ENCODE results near the gene CXCR5.

The CXCR5 gene

DNA sequence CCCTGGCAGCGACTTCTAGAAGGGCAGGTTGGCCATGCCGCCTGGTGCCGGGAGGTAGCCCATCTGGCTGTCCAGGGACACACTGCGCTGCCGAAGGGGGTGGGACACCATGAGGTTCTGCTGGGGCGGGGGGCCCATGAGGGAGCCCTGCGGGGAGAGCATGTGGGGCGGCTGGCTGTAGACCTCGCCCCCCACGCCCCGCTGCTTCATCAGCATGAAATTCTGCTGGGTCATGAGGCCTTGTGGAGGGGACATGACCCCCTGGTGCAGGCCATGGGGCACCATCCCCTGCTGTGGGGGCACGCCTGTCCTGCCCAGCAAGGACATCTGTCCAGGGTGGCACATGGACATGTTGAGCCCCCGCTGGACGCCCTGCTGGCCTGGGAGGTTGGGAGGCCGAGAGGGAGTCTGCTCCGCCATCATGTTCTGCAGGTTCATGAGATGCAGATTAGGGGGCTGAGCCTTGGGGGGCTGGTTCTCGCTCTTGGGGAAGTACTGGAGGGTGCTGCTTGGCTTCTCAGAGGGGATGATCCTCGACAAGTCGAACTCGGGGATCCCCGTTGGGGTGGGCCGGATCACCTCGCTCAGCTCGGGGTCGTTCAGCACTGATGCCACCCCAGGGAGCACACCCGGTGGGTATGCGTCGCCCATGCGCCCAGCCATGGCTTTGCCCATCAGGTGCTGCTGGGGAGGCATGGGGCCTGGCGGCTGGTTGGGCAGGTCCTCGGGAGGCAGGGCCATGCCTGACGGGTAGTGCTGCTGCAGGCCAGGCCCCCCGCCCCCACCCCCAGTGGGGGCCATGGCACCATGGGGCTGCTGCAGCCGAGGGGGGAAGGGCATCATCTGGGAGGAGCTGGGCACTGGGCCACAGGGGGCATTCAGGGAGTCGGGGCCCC is 15.0 kb downstream of the CXCR5 start:
- no peak for DNase-seq (ENCODE audit: low read depth)

DNA sequence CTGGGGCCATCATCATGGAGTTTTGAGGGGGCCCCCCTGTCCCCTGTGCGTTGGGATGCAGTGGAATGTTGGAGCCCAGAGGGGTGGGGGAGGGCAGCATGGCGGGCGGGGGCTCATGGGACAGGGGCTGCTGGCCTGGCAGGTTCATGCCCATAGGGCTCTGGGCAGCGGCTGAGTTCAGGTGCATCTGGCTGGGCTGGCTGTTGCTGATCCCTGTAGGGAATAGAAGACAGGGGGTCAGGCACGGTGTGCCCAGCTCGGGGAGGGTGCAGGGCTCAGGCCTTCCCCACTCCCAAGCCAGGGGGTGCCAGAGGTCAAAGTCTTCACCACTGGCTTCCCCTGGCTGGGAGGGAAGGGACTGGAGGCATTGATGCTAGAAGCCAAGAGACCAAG is 15.6 kb downstream of the CXCR5 start:
- DNase-seq (ENCODE audit: low read depth) = no peak

DNA sequence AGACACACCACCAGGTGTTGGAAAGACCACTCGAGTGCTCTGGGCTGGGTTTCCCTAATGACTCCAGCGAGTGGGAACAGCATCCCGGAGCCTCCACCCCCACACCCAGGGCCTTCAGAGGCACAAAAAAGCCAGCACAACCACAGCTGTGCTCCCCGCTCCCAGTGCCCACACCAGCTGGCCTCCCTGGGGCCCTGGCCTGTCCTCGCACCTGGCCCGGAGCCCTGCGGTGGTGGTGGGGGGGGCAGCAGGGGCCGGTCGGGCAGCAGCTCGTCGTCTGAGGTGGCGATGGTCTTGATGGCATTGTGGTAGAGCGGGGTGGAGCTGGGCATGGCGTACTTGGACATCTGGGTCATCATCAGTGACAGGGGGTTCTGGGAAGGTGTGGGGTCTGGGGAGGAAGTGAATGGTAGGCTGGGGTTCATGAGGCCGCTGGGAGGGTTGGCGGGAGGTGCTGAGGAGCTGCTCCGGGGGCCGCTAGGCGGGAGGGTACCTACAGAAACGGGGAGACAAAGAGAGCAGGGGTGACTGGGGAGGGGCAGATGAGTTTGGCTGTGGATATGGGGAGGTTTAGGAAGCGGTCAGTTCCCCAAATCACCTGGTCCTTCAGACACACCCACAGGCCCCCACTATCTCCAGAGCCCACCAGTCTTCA is 16.1 kb downstream of the CXCR5 start:
- DNase-seq (ENCODE audit: low read depth) = no peak

DNA sequence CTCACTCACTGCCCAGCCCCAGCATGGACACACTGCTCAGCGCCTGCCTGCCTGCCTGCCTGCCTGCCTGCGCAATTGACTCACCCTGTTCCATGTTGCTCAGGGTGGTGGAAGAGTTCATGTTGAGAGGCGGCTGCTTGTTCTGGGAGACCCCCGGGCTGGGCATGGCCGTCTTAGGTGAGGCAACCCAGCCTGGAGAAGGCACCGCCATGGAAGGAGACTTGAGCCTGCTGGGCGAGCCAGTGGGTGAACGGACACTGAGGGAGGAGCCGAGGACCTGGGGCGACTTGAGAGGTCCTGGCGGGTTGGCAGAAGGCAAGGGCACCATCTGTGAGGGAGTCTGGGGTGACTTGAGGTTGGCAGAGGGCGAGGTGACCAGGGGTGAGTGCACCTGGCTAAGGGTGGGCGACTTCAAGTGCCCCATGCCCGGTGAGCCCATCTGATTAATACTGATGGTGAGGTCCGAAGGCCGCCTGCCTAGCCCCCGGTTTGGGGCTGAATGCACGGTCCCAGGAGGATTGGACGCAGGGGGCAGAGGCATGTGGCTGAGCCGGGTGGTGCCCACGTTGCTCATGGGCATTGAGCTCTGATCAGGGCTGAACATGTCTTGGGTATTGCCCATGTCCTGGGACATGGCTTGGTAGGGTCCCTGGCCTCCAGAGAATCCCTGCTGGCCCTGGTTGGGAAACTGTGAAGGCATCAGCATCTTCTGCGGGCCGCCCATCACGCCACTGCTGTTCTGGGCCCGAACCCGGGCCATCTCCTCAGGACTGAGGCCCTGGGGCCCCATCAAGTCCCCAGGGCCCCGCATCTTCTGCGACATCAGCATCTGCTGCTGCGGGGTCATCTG is 17.1 kb downstream of the CXCR5 start:
- no peak for DNase-seq (ENCODE audit: low read depth)

DNA sequence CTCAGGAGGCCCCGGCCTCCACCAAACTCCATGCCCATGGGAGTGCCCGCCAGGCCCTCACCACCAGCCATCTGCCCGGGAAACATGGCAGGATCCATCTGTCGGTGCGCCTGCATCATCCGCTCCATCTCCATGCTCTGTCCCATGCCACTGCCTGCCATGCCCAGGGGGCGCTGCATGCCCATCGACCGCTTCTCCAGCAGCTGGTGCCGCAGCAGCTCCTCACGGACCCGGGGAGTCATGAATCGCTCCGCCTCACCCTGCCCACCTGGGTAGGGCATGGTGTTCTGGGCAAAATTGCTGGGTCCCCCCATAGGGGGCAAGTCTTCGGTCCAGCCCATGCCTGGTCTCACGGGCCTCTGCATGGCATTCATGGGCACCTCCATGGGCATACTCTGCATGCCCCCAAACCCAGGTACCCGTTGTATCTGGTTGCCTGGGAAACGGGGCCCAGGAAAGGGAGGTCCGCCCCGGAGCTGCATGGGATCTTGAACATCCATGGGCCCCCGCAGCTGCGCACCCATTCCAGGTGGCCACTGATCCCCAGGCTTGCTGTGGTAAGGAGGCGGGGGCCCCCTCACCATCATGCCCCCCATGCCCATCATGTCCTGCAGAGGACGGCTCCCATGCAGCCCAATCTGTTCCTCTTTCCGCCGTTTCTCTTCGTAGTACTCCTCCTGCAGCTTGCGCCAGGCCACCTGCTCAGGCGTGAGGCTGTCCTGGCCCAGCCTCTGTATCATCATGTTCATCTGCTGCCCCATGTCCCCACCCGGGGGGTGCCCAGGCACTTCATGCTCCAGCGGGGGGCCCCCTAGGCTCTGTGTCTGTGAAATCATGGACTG is 18.0 kb downstream of the CXCR5 start:
- no peak for DNase-seq (ENCODE audit: low read depth)

DNA sequence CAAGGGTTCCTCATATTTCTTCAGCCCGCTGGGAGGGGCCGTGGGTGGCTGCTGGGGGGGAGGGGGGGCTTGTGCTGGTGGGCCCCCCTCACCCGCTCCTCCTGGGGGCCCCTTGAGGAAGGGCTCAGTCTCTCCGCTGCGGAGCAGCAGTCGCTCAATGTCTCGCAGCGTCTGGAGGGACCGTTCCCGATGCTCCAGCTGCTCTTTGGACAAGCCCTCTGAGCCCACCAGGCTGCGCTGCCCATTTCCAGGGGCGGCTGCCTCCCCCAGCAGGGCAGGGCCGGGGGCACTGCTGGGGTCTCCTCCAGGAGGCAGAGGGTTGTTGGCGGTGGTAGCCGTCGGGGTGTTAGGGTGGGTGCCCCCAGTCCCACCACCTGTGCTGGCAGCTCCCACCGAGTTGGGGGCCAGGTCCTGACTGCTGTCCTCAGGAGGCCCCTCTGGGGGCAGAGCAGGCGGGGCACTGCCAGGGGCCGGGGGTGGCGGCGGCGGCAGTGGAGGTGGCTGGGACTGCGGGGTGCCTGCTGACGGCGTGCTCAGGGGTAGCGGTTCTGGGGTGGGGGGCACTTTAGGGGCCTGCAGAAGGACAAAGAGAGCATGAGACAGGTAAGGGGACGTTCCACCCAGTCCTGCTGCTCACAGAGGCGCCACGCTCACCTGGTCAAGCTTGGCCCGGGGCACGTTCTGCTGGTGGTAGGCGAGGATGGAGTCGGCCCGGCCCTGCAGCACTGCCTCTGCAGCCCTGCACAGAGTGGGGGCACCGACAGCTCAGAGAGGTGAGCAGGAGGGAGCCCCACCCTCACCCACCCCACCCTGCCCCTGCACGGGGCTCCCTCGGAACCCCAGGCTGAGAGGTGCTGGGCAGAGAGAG is 18.9 kb downstream of the CXCR5 start:
- no peak for DNase-seq (ENCODE audit: low read depth)

DNA sequence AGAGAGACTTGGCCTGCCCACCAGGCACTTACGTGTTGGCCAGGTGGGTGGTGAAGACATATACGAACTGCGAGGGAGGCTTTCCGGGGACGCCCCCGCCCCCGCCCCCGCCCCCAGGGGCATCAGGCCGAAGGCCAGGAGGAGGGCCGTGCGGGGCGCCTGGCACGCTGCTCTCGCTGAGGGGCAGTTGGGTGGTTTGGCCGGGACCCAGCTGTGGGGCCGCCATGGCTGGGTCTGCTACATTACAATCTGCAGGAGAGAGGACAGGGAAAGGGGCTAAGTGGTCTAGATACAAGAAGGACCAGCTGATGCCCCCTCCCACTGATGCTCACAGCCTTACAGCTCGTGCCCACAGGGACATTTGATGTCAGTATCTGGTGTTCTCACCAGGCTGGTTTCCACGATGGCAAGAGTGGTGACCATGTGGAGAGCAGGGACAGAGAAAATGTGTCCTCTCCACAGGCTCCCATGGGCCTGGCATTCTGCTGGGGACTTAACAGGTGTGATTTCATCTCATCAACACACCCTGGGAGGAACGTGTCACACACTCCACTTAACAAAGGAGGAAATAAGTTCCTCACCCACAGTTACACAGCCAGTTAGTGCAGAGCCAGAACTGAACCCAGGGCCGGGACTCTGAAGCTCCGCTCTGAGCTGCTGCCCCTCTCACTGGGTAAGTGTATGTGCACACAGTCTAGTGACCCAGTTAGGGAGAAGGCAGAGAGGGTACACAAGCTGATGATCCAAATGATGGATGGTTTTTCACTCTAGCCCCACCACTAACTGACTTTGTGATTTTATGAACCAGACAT is 19.7 kb downstream of the CXCR5 start:
- no peak for DNase-seq (ENCODE audit: low read depth)

DNA sequence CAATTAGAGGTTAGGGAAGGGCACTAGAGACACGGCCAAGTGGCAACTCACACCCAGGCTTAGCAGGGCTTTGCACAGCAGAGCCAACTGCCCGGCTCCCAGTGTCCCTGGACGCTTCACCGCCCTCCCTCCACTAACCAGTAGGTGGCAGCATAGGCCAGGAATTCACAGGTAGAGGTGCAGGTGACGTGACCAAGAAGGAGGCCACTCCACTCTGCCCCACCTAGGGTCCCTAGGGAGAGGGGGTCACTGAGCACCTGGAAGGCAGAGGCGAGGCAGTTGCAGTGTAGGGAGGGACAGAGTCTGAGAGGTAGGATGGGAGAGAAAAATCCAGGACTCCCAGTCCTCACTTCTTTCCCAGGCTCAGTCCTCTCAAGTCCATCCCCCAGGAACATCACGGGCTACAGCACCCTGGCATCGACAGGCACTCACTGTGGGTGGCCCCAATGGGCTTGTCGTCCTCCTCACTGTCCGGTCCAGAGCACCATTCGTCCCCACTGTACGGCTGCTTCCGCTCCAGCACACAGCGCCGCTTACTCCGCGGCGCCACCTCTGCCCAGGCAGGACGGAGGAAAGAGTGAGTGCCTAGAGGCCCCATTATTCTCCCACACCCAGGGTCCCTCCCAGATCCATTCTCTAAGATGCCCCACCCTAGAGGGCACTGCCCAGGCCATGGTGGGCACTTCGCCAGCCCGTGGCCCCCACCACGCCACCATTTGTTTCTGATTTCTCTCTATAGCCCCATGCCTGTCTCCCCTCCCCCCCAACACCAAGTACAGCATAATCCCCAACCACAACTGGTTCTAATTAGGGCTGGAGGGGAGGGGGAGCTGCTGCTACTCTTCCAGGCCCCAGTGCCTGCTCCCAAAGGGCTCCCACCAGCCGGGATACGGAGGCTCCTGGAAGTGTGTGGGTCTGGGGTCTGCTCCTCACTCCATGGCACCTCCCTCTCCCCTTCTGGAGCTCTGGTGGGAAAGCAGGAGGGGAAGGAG is 23.7 kb downstream of the CXCR5 start:
- no peak for DNase-seq (ENCODE audit: low read depth)

DNA sequence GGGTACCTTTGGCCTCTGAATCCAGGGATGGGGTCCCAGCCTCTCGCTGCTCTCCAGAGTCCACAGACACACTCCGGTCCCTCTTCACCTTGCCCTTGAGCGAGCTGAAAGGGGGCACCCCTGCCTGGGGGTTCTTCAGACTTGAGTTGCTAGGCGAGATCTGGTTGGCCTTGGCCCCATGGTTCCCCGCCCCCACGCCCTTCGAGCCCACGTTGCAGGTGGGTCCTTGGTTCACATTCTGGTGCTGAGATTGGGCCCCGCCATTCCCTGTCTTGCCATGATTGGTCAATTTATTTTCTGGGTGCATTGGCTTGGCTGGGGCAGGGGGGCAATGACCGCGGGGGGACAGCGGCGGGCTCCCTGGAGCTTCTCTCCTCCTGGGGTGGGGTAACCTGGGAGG is 24.6 kb downstream of the CXCR5 start:
- DNase-seq (ENCODE audit: low read depth) = no peak

DNA sequence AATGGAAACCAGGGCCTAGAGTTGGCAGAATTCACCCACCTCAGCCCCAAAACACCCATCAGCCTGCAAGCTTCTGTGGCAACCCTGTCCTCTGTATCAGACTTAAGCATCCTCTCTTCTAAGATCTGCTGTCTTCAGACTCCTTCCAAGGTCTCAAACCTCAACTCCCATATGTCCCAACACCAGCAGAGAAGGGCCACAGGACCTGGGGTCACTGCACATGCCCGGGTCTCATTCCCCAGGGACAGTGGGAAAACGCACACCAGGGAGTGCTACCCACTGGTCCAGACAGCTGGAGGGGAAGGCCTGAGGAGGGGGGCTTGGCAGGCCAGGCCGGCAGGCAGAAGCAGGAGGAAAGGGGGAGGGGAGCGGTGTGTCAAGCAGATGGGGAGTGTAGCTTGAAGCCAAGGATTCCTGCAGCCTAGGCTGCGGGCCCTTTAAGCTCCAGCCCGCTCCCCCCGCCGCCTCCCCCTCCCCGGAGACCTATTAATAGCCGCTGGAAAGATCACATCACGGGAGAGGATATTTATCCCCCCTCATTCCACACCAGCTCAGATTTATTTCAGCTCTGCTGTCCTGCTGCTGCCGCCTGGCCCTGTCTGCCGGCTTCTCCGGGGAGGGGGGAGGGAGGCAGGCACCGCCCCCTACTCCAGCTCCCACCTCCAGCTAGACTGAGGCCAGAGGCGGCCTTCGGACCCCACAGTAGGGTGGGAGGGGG is 25.4 kb downstream of the CXCR5 start:
- DNase-seq (ENCODE audit: low read depth) = peak; percentile 92

DNA sequence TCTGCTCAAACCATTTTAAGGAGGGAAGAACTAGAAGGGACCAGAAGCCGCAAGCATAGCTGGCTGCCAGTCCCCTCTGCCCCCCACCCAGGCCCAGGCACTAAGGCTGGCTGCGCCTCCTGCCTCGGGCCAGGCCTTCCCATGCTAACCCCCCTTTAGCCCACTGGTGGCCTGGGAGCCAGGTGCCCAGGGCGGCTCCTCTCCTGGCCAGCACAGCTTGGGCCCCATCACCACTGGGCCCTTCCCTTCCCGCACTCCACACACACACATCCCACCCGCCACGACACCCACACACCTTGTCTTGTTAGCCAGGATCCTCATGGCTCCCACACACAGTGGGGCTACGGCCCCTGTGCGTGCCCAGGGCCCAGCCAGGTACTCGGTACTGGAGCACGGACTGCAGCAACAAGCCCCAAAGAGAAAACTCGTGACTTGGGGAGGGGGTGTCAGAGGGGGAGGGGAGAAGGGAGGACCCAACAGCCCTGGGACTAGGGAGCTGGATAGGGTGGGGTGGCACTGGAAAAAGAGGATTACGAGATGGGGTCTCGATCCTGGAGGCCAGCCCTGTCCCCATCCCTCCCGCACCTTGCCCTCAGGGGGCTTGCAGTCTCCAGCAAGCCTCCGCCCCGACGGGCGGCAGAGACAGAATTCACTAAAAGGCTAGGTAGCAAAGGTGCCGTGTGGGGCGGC is 26.1 kb downstream of the CXCR5 start:
- DNase-seq (ENCODE audit: low read depth) = no peak

DNA sequence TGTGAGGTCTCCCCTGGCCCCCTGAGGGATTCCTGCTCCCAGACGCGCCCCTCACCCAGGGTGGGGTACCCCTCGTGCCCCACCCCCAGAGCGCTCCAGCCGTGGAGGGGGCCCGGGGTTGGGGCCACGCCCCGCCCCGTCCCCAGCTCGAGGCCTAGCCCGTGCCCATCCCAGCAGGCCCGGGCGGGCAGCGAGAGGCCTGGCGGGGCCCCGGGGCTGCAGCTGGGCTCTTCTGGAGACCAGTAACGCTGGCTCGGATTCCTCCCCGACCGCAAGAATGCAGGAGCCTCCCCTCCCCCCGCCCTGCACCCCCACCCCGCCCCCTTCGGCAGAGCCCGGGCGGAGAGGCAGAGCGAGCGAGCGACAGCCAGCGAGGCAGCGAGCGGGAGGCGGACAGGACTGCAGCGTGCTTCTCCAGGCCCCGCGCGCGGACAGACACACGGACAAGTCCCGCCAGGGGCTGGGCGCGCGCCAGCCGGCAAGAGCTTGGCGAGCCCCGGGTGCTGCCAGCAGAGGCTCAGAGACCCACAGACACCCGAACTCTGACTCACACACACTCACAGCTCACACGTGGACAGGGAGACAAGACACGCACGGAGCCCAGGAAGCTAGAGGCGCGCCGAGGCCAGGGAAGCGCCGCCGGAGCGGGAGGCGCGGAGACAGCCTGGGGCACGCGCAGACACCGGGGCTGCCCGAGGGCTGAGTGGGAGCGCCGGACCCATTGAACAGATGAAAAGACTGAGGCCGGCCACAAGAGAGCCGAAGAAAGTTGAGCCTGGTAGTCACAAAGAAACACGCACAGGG is 26.8 kb downstream of the CXCR5 start:
- DNase-seq (ENCODE audit: low read depth) = no peak

DNA sequence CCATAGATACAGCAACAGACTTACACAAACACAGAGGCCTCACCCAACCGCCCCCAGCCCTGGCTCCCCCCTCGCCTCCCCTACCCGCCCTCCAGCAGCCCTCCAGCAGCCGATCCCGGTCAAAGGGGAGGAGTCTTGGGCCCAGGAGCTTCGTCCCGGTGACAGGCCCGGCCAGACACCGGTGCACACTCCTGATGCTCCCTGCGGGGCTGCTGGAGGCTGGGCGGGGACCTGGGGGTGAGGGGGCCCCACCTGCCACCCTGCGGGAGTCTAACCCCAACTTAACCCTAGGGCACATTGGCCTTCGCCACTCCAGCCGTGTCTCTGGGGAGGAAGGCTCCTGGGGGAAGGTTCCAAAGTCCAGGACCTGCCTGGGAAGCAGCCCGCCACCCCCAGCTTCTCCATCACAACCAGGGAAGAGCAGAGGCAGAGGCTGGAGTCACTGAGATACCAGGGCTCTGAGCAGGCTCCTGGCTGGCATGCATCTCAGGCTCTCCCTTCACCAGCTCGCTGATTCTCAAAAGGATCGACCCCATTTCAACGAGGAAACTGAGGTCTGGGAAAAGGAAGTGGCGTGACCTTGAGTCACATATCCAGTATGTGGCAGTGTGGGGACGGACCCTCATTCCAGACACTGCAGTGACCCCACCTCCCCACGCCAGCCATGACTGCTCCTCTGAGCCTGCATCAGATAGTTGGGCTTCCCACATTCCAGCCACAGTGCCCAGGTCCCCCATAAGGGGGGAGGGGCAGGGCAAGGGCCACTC is 27.6 kb downstream of the CXCR5 start:
- no peak for DNase-seq (ENCODE audit: low read depth)

DNA sequence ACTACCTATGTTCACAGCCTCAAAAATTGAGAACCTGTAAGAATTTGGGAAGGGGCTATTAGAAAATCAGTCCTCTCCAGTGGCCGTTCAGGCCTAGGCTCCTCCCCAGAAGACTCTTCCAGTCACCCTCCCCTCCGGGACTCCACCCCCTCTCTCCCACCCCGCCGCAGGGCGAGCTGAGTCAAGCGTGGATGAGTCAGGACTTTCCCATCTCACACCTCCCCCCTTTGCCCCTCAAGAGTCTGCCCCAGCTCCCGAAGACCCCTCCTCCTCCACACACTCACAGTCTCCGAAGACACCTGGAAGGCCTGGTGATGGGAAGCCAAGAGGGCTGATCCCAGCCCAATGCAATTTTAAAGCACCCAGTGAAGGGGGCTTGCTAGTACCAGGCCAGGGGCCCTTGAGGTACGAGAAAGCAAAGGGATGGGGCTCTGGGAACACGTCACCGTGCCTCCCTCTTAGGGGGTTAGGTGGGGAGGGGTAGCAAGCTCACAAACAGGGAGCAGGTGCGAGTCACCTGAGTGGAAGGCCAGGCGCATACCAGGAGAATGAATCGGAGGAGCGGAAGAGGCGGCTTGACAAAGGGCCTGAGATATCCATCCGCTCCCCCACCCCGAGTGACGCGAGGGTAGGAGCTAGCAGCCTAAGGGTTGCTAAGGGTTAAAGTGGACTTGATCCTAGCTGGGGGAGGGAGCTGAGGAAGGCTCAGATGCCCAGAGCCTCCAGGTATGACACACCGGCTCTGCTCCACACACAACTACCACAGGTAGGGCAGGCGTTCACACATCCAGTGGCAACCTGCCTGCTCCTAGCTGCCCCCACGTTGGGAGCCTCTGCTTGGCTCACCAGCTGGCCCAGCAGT is 28.4 kb downstream of the CXCR5 start:
- DNase-seq (ENCODE audit: low read depth) = no peak
